Measurements from ENCODE around the gene FLOT1. TPM values are rescaled to one million over a fixed set of nuclear protein-coding genes. Genes with fewer than 3 reads are reported as not detected.

Gene FLOT1
- total and polyA plus RNA-seq, 2 of the 13 experiments (the other 11 are each of a cell fraction or from before 2014, with no cell fraction given) = 82.3 to 130 TPM

- TF ChIP-seq NCOA1 (CRISPR knock-in tag; IDR thresholded peaks at IDR 0.05) = 0 out of 2 replicates have a peak, but pooled peaks have one; percentile 71
- no peak for TF ChIP-seq SOX6 (IDR thresholded peaks at IDR 0.05)
- peak; percentile 67 for TF ChIP-seq SOX6 (CRISPR knock-in tag; IDR thresholded peaks at IDR 0.05)
- 0 out of 2 replicates have a peak, but pooled peaks have one; percentile 3 for TF ChIP-seq KDM5B (CRISPR knock-in tag; IDR thresholded peaks at IDR 0.05; ENCODE audit: borderline replicate concordance)
- TF ChIP-seq, protein P1, sequence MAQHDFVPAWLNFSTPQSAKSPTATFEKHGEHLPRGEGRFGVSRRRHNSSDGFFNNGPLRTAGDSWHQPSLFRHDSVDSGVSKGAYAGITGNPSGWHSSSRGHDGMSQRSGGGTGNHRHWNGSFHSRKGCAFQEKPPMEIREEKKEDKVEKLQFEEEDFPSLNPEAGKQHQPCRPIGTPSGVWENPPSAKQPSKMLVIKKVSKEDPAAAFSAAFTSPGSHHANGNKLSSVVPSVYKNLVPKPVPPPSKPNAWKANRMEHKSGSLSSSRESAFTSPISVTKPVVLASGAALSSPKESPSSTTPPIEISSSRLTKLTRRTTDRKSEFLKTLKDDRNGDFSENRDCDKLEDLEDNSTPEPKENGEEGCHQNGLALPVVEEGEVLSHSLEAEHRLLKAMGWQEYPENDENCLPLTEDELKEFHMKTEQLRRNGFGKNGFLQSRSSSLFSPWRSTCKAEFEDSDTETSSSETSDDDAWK (CRISPR knock-in tag; IDR thresholded peaks at IDR 0.05) = no peak
- TF ChIP-seq PRDM10 (CRISPR knock-in tag; IDR thresholded peaks at IDR 0.05; ENCODE audit: low read depth) = no peak
- no peak for TF ChIP-seq ZNF296 (CRISPR knock-in tag; conservative IDR thresholded peaks at IDR 0.05)
- no peak for TF ChIP-seq ATF5 (CRISPR knock-in tag; IDR thresholded peaks at IDR 0.05; ENCODE audit: low read depth)
- TF ChIP-seq, protein P2, sequence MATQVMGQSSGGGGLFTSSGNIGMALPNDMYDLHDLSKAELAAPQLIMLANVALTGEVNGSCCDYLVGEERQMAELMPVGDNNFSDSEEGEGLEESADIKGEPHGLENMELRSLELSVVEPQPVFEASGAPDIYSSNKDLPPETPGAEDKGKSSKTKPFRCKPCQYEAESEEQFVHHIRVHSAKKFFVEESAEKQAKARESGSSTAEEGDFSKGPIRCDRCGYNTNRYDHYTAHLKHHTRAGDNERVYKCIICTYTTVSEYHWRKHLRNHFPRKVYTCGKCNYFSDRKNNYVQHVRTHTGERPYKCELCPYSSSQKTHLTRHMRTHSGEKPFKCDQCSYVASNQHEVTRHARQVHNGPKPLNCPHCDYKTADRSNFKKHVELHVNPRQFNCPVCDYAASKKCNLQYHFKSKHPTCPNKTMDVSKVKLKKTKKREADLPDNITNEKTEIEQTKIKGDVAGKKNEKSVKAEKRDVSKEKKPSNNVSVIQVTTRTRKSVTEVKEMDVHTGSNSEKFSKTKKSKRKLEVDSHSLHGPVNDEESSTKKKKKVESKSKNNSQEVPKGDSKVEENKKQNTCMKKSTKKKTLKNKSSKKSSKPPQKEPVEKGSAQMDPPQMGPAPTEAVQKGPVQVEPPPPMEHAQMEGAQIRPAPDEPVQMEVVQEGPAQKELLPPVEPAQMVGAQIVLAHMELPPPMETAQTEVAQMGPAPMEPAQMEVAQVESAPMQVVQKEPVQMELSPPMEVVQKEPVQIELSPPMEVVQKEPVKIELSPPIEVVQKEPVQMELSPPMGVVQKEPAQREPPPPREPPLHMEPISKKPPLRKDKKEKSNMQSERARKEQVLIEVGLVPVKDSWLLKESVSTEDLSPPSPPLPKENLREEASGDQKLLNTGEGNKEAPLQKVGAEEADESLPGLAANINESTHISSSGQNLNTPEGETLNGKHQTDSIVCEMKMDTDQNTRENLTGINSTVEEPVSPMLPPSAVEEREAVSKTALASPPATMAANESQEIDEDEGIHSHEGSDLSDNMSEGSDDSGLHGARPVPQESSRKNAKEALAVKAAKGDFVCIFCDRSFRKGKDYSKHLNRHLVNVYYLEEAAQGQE (IDR thresholded peaks at IDR 0.05; ENCODE audit: borderline replicate concordance in 1 of 2, low read depth in 1 of 2, low read length in 2 of 2) = no peak
- peak; percentile 88 for TF ChIP-seq PRDM15 (CRISPR knock-in tag; IDR thresholded peaks at IDR 0.05)
- TF ChIP-seq GZF1 (CRISPR knock-in tag; IDR thresholded peaks at IDR 0.05) = no peak
- TF ChIP-seq ZEB1 (IDR thresholded peaks at IDR 0.05; ENCODE audit: insufficient replicate concordance, low read depth) = peak; percentile 44
- no peak for TF ChIP-seq ZBTB1 (CRISPR knock-in tag; IDR thresholded peaks at IDR 0.05; ENCODE audit: borderline replicate concordance)
- peak; percentile 52 for TF ChIP-seq SAP130 (CRISPR knock-in tag; IDR thresholded peaks at IDR 0.05; ENCODE audit: low read depth)
- peak; percentile 55; the same call in 1 of the 2 replicates for TF ChIP-seq ZNF337 (CRISPR knock-in tag; IDR thresholded peaks at IDR 0.05; ENCODE audit: borderline replicate concordance, low read depth)
Measured at GRCh38 chr6:30789606-30790005, 47.1 kb upstream of the FLOT1 start (continued).
